ENCODE data around the gene GSTCD.
A peak's percentile ranks its signal among the peaks of the same experiment; 100 is the strongest.
"Not testable (repeated sequence)": the region's sequence is repeated elsewhere in the genome, so short reads cannot be mapped to it uniquely, and the experiment has no call there.

The GSTCD gene

GRCh38 chr4:105765690-105766407 lies 57.3 kb downstream of the GSTCD start:
- ChIA-PET POLR2A (no interaction called here), CTCF (no interaction called here)
- TF ChIP-seq TARDBP (IDR thresholded peaks at IDR 0.05) (no peak), LEF1 (IDR thresholded peaks at IDR 0.05; ENCODE audit: borderline replicate concordance) (no peak), ELF4 (IDR thresholded peaks at IDR 0.05) (no peak), BHLHE40 (IDR thresholded peaks at IDR 0.05; ENCODE audit: borderline replicate concordance) (no peak), FOXA1 (IDR thresholded peaks at IDR 0.05) (no peak), SUZ12 (IDR thresholded peaks at IDR 0.05) (no peak), PKNOX1 (IDR thresholded peaks at IDR 0.05) (no peak), FOXK2 (IDR thresholded peaks at IDR 0.05) (no peak), FOXM1 (IDR thresholded peaks at IDR 0.05; ENCODE audit: borderline replicate concordance) (no peak), SP1 (IDR thresholded peaks at IDR 0.05) (no peak), NFRKB (IDR thresholded peaks at IDR 0.05) (no peak), HDGF (IDR thresholded peaks at IDR 0.05; ENCODE audit: borderline replicate concordance) (no peak), CTBP1 (IDR thresholded peaks at IDR 0.05; ENCODE audit: borderline replicate concordance) (no peak)
- peak; percentile 6 for DNase-seq (ENCODE audit: extremely low spot score)

GRCh38 chr4:105767579-105767978 lies 59.0 kb downstream of the GSTCD start:
- ChIA-PET CTCF (no interaction called here), POLR2A (no interaction called here)
- TF ChIP-seq NFRKB (IDR thresholded peaks at IDR 0.05) (no peak), ZNF384 (IDR thresholded peaks at IDR 0.05) (no peak), SP1 (IDR thresholded peaks at IDR 0.05) (no peak), BHLHE40 (IDR thresholded peaks at IDR 0.05; ENCODE audit: borderline replicate concordance) (no peak), PKNOX1 (IDR thresholded peaks at IDR 0.05) (no peak), FOXM1 (IDR thresholded peaks at IDR 0.05; ENCODE audit: borderline replicate concordance) (no peak), LEF1 (IDR thresholded peaks at IDR 0.05; ENCODE audit: borderline replicate concordance) (no peak), CTBP1 (IDR thresholded peaks at IDR 0.05; ENCODE audit: borderline replicate concordance) (no peak), TARDBP (IDR thresholded peaks at IDR 0.05) (no peak), HDGF (IDR thresholded peaks at IDR 0.05; ENCODE audit: borderline replicate concordance) (no peak), L3MBTL2 (conservative IDR thresholded peaks at IDR 0.05) (no peak), FOXK2 (IDR thresholded peaks at IDR 0.05) (no peak), ELF4 (IDR thresholded peaks at IDR 0.05) (no peak), SUZ12 (IDR thresholded peaks at IDR 0.05) (no peak), FOXA1 (IDR thresholded peaks at IDR 0.05) (no peak)
- no peak for DNase-seq (ENCODE audit: extremely low spot score)

GRCh38 chr4:105770524-105770923 lies 61.9 kb downstream of the GSTCD start:
- POLR2A ChIA-PET; DNase-seq (ENCODE audit: extremely low spot score); CTCF ChIA-PET: not testable (repeated sequence)

GRCh38 chr4:105772065-105772464 lies 63.5 kb downstream of the GSTCD start:
- DNase-seq (ENCODE audit: extremely low spot score); CTCF ChIA-PET; POLR2A ChIA-PET: not testable (repeated sequence)

- DNase-seq (ENCODE audit: extremely low spot score); CTCF ChIA-PET: not testable (repeated sequence)
- POLR2A ChIA-PET, result interaction anchor here (0.6 kb wide), 1 partner anchor 23 kb away, joined by 3 read pairs; no protein-coding TSS in a partner anchor
Measured at GRCh38 chr4:105775760-105776415, 67.3 kb downstream of the GSTCD start.

- CTCF ChIA-PET, result no interaction called here
- TF ChIP-seq SP1 (IDR thresholded peaks at IDR 0.05) (no peak), TARDBP (IDR thresholded peaks at IDR 0.05) (no peak), CTBP1 (IDR thresholded peaks at IDR 0.05; ENCODE audit: borderline replicate concordance) (no peak), FOXM1 (IDR thresholded peaks at IDR 0.05; ENCODE audit: borderline replicate concordance) (no peak), PKNOX1 (IDR thresholded peaks at IDR 0.05) (no peak), ZNF384 (IDR thresholded peaks at IDR 0.05) (no peak), ARNT (IDR thresholded peaks at IDR 0.05) (no peak), ELF4 (IDR thresholded peaks at IDR 0.05) (no peak), L3MBTL2 (conservative IDR thresholded peaks at IDR 0.05) (no peak), FOXK2 (IDR thresholded peaks at IDR 0.05) (no peak), FOXA1 (IDR thresholded peaks at IDR 0.05) (no peak)
Measured at GRCh38 chr4:105780176-105780575, 71.6 kb downstream of the GSTCD start.

GRCh38 chr4:105784761-105785160 lies 76.2 kb downstream of the GSTCD start:
- POLR2A ChIA-PET, result no interaction called here
- DNase-seq (ENCODE audit: extremely low spot score), result no peak
- no peak for TF ChIP-seq SUZ12 (IDR thresholded peaks at IDR 0.05)
- no peak for TF ChIP-seq NFRKB (IDR thresholded peaks at IDR 0.05)
- TF ChIP-seq L3MBTL2 (conservative IDR thresholded peaks at IDR 0.05), result no peak
- no peak for TF ChIP-seq ARNT (IDR thresholded peaks at IDR 0.05)
- no peak for TF ChIP-seq FOXK2 (IDR thresholded peaks at IDR 0.05)
- TF ChIP-seq BHLHE40 (IDR thresholded peaks at IDR 0.05; ENCODE audit: borderline replicate concordance), result no peak
- TF ChIP-seq CTBP1 (IDR thresholded peaks at IDR 0.05; ENCODE audit: borderline replicate concordance), result no peak
- TF ChIP-seq ELF4 (IDR thresholded peaks at IDR 0.05), result no peak
- TF ChIP-seq FOXA1 (IDR thresholded peaks at IDR 0.05), result no peak
- CTCF ChIA-PET, result no interaction called here

More at GRCh38 chr4:105780176-105780575, 71.6 kb downstream of the GSTCD start:
- POLR2A ChIA-PET, result no interaction called here
- no peak for DNase-seq (ENCODE audit: extremely low spot score)
